Panc1 (cell line): ENCODE results near the gene IGF2R. TPM values are rescaled to one million over a fixed set of nuclear protein-coding genes. Genes with fewer than 3 reads are reported as not detected.
"Not testable (repeated sequence)": the region's sequence is repeated elsewhere in the genome, so short reads cannot be mapped to it uniquely, and the experiment has no call there.

Experiments used
- ATAC-seq: fragments of 200-7000 bp; cut with Tn5 transposase; 2 replicates; pipeline ENCODE4 v1.9.1; 2020; ENCODE audit warnings: mild to moderate bottlenecking, moderate library complexity
- BruUV-seq: library from RNA; stranded (reverse); fragments of 400-500 nt; replicated peaks from 2 replicates; lab custom pipeline; 2021; lab: Mats Ljungman, UMichigan
- CTCF ChIA-PET: fragments of 300-600 bp; sonication (Branson Sonifier 250); formaldehyde crosslinking; loops from one replicate; lab custom pipeline; 2022; ENCODE audit warnings: antibody characterized with exemption; lab: Charles Lee
- POLR2A ChIA-PET: fragments of 300-600 bp; sonication (Branson Sonifier 250); formaldehyde crosslinking; loops from one replicate; lab custom pipeline; 2022; ENCODE audit warnings: antibody characterized with exemption; lab: Charles Lee
- DNase-seq: peaks from one replicate; pipeline ENCODE4 v3.0.0-alpha.2; 2010; ENCODE audit warnings: low read depth, low spot score
- H3K27ac ChIP-seq: 2 replicates; pipeline ENCODE4 v1.5.1; 2011; ENCODE audit warnings: mild to moderate bottlenecking, low read length, inconsistent platforms
- H3K27me3 ChIP-seq: fragments of 200-500 bp; sonication (Bioruptor generic); 2 replicates; pipeline ENCODE4 v1.6.0; 2014; ENCODE audit warnings: low read length, inconsistent platforms; ENCODE audit not compliant: control insufficient read depth, insufficient read depth
- H3K36me3 ChIP-seq: fragments of 200-500 bp; sonication (Bioruptor generic); 2 replicates; pipeline ENCODE4 v1.5.1; 2014; ENCODE audit warnings: inconsistent platforms, mild to moderate bottlenecking, low read length, moderate library complexity; ENCODE audit not compliant: control insufficient read depth, insufficient read depth
- H3K4me1 ChIP-seq: 2 replicates; pipeline ENCODE4 v1.5.1; 2011; ENCODE audit warnings: inconsistent platforms, mild to moderate bottlenecking, low read length, moderate library complexity; ENCODE audit not compliant: control insufficient read depth, insufficient read depth
- H3K4me3 ChIP-seq, 2 experiments: 2 replicates each; pipeline ENCODE4 v1.5.1; 2011 to 2012; ENCODE audit warnings: low read depth in 2 of 2, low read length in 2 of 2, mild to moderate bottlenecking in 2 of 2, inconsistent platforms in 1 of 2, moderate library complexity in 1 of 2
- H3K9me3 ChIP-seq: fragments of 200-500 bp; sonication (Bioruptor generic); 2 replicates; pipeline ENCODE4 v1.5.1; 2014; ENCODE audit warnings: low read depth, mild to moderate bottlenecking, inconsistent platforms, low read length, moderate library complexity; ENCODE audit not compliant: control insufficient read depth, insufficient read depth
- POLR2AphosphoS5 ChIP-seq: IDR thresholded peaks from 2 replicates; pipeline ENCODE4 v1.6.1; 2012; ENCODE audit warnings: mild to moderate bottlenecking, low read depth, low read length, moderate library complexity
- SIN3A ChIP-seq: IDR thresholded peaks from 2 replicates; pipeline ENCODE4 v1.6.1; 2012; ENCODE audit warnings: low read depth, mild to moderate bottlenecking, low read length, moderate library complexity, borderline replicate concordance; ENCODE audit not compliant: insufficient read depth
- TCF7L2 ChIP-seq: IDR thresholded peaks from 2 replicates; pipeline ENCODE4 v1.6.1; 2011; ENCODE audit warnings: mild to moderate bottlenecking, low read depth, low read length, inconsistent platforms
- in situ Hi-C: cut with HindIII; loops from 2 replicates; pipeline ENCODE4 v1.10.0; 2016; ENCODE audit warnings: low sequenced_read_pairs, low pct_unique_long_range_greater_than_20kb
- intact Hi-C: fragments of 100-400 bp; cut with micrococcal nuclease; formaldehyde crosslinking; loops from one replicate; pipeline ENCODE4 v1.10.0; 2022; ENCODE audit not compliant: unreplicated experiment
- total RNA-seq: library from RNA; stranded (reverse); gene quantifications from one replicate; pipeline ENCODE4 v1.2.1, GENCODE V29; 2021; ENCODE audit not compliant: unreplicated experiment
- TF ChIP-seq, protein P1 (sequence below): fragments of 450-650 bp; IDR thresholded peaks from 2 replicates; pipeline ENCODE4 v1.5.1; 2017; ENCODE audit warnings: mild to moderate bottlenecking
- TF ChIP-seq, protein P2 (sequence below), 2 experiments: IDR thresholded peaks; 2 replicates each; pipeline ENCODE4 v1.6.1; 2011 to 2012; ENCODE audit warnings: low read depth in 2 of 2, control low read depth in 1 of 2, low read length in 1 of 2, mild to moderate bottlenecking in 1 of 2, moderate library complexity in 1 of 2; ENCODE audit not compliant: insufficient read depth in 1 of 2

IGF2R gene
- total RNA-seq, 1 experiment from 2014 or later, result 163 TPM

DNA sequence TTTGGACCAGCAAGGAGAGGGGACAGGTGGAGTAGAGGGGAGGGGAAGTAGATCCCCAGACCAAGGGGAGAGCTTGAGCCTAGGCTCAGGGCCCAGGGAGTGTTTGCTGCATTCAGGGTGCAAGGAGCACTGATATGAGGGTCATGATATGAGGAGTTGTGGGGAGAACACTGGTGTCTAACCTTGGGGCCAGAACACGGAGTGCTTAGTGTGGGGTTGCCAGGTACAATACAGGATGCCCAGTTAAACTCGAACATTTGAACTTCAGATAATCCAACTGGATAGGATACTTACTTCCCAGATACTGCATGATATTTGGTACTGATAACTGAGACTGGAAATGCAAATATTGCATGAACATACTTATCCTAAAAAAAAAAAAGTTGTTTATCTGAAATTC is 155.1 kb downstream of the IGF2R start:
- CTCF ChIA-PET, result no interaction called here
- DNase-seq, result no peak
- Histone ChIP-seq H3K4me3 (no peak overlapping the region), H3K4me1 (no peaks in the 10 kb centered on the region), H3K27ac (no peak overlapping the region), H3K27me3 (no peaks in the 10 kb centered on the region), H3K9me3 (no peaks in the 10 kb centered on the region), H3K36me3 (no peaks in the 10 kb centered on the region)
- in situ Hi-C loops, result no loop called here
- TF ChIP-seq SIN3A (no peak), POLR2AphosphoS5 (no peak), TCF7L2 (no peak)
- TF ChIP-seq, protein P1, sequence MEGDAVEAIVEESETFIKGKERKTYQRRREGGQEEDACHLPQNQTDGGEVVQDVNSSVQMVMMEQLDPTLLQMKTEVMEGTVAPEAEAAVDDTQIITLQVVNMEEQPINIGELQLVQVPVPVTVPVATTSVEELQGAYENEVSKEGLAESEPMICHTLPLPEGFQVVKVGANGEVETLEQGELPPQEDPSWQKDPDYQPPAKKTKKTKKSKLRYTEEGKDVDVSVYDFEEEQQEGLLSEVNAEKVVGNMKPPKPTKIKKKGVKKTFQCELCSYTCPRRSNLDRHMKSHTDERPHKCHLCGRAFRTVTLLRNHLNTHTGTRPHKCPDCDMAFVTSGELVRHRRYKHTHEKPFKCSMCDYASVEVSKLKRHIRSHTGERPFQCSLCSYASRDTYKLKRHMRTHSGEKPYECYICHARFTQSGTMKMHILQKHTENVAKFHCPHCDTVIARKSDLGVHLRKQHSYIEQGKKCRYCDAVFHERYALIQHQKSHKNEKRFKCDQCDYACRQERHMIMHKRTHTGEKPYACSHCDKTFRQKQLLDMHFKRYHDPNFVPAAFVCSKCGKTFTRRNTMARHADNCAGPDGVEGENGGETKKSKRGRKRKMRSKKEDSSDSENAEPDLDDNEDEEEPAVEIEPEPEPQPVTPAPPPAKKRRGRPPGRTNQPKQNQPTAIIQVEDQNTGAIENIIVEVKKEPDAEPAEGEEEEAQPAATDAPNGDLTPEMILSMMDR, result no peak
- TF ChIP-seq, protein P2, sequence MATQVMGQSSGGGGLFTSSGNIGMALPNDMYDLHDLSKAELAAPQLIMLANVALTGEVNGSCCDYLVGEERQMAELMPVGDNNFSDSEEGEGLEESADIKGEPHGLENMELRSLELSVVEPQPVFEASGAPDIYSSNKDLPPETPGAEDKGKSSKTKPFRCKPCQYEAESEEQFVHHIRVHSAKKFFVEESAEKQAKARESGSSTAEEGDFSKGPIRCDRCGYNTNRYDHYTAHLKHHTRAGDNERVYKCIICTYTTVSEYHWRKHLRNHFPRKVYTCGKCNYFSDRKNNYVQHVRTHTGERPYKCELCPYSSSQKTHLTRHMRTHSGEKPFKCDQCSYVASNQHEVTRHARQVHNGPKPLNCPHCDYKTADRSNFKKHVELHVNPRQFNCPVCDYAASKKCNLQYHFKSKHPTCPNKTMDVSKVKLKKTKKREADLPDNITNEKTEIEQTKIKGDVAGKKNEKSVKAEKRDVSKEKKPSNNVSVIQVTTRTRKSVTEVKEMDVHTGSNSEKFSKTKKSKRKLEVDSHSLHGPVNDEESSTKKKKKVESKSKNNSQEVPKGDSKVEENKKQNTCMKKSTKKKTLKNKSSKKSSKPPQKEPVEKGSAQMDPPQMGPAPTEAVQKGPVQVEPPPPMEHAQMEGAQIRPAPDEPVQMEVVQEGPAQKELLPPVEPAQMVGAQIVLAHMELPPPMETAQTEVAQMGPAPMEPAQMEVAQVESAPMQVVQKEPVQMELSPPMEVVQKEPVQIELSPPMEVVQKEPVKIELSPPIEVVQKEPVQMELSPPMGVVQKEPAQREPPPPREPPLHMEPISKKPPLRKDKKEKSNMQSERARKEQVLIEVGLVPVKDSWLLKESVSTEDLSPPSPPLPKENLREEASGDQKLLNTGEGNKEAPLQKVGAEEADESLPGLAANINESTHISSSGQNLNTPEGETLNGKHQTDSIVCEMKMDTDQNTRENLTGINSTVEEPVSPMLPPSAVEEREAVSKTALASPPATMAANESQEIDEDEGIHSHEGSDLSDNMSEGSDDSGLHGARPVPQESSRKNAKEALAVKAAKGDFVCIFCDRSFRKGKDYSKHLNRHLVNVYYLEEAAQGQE (IDR thresholded peaks at IDR 0.05; ENCODE audit: insufficient read depth in 1 of 2, low read depth in 2 of 2, low read length in 1 of 2), result no peak
- intact Hi-C loops, result no loop called here
- ATAC-seq, result no peak
- BruUV-seq, result no TSS peak
- POLR2A ChIA-PET, result no interaction called here

DNA sequence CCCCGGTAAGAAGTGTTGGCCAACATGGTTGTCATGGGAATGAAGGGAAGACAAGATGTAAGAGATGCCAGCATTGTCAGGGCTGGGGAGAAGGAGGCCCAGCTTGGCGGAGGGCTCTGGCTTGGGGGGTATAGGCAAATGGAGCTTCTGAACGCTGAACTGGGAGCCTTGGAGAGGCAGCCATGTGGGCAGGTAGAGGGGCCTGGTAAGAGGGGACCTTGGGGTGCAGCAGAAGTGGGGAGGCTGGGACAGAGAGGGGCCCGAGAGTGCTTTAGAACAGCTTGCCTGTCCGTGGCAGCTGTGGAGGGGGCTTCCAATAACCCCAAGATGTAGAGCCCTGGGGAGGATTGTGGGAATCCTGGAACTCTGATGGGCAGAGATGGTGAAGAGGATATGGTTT is 155.7 kb downstream of the IGF2R start:
- no peaks in the 10 kb centered on the region for H3K4me1 ChIP-seq
- no TSS peak for BruUV-seq
- H3K36me3 ChIP-seq, result no peaks in the 10 kb centered on the region
- H3K4me3 ChIP-seq, result no peak overlapping the region
- in situ Hi-C loops, result no loop called here
- H3K27me3 ChIP-seq, result no peaks in the 10 kb centered on the region
- no peak for ATAC-seq
- ChIA-PET POLR2A (no interaction called here), CTCF (no interaction called here)
- TF ChIP-seq, protein P2 (IDR thresholded peaks at IDR 0.05; ENCODE audit: insufficient read depth in 1 of 2, low read depth in 2 of 2, low read length in 1 of 2), result no peak
- TF ChIP-seq SIN3A (no peak), TCF7L2 (no peak), POLR2AphosphoS5 (no peak)
- TF ChIP-seq, protein P1, result no peak
- intact Hi-C loops, result no loop called here
- H3K9me3 ChIP-seq, result no peaks in the 10 kb centered on the region
- no peak for DNase-seq
- H3K27ac ChIP-seq, result no peak overlapping the region

DNA sequence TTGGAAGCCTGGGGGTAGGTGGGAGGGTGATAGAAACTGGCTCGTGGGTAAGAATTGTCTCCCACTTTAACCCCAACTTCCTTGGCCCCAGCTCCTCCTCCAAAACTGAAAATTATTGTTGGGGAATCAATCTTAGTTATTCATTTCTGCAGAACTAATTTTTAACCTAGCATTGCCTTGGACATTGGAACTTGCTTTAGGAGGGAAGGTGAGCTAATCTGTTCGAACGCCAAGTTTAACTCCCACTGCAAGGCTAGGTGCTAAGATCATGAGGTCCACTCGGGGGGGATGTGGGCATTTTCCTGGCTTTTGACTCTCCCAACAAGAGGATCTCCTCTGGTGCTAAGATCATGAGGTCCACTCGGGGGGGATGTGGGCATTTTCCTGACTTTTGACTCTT is 156.2 kb downstream of the IGF2R start:
- POLR2A ChIA-PET, H3K4me1 ChIP-seq, H3K27me3 ChIP-seq, H3K36me3 ChIP-seq, DNase-seq, H3K9me3 ChIP-seq, H3K27ac ChIP-seq, in situ Hi-C loops, intact Hi-C loops, BruUV-seq, ATAC-seq, H3K4me3 ChIP-seq, CTCF ChIA-PET: not testable (repeated sequence)
